ENCODE measurements around the gene STOX1. TPM values are rescaled to one million over a fixed set of nuclear protein-coding genes. Genes with fewer than 3 reads are reported as not detected.
"Not testable (repeated sequence)": the region's sequence is repeated elsewhere in the genome, so short reads cannot be mapped to it uniquely, and the experiment has no call there.

STOX1 gene
- total RNA-seq, 1 donor from 2014 or later = 8.0 TPM

- TF ChIP-seq CTCF (IDR thresholded peaks at IDR 0.05; ENCODE audit: unreplicated experiment) = peak; percentile 23
- H3K4me3 Mint-ChIP-seq (ENCODE audit: low read depth) = no peak overlapping the region
- no peaks in the 10 kb centered on the region for H3K27me3 Mint-ChIP-seq
- no peaks in the 10 kb centered on the region for H3K4me1 Mint-ChIP-seq (ENCODE audit: low read depth)
- DNase-seq (ENCODE audit: low spot score, unreplicated experiment) = no peak
- peaks cover 21% of the 10 kb centered on the region for H3K36me3 Mint-ChIP-seq (ENCODE audit: insufficient read depth)
- H3K27ac Mint-ChIP-seq = no peak overlapping the region
- H3K9me3 Mint-ChIP-seq (ENCODE audit: low read depth) = no peaks in the 10 kb centered on the region
These were observed 35.2 kb upstream of the STOX1 start for GRCh38 chr10:68792115-68792514.

GRCh38 chr10:68795886-68796532 lies 31.3 kb upstream of the STOX1 start:
- no peak for TF ChIP-seq CTCF (IDR thresholded peaks at IDR 0.05; ENCODE audit: unreplicated experiment)
- Mint-ChIP-seq H3K27me3 (no peaks in the 10 kb centered on the region), H3K36me3 (ENCODE audit: insufficient read depth) (peaks cover 15% of the 10 kb centered on the region), H3K27ac (no peak overlapping the region), H3K4me3 (ENCODE audit: low read depth) (no peak overlapping the region), H3K9me3 (ENCODE audit: low read depth) (no peaks in the 10 kb centered on the region), H3K4me1 (ENCODE audit: low read depth) (no peaks in the 10 kb centered on the region)
- no peak for DNase-seq (ENCODE audit: low spot score, unreplicated experiment)

GRCh38 chr10:68796605-68797004 lies 30.7 kb upstream of the STOX1 start:
- Mint-ChIP-seq H3K9me3 (ENCODE audit: low read depth) (no peaks in the 10 kb centered on the region), H3K27me3 (no peaks in the 10 kb centered on the region), H3K27ac (peak overlapping the region; percentile 45), H3K4me3 (ENCODE audit: low read depth) (no peak overlapping the region), H3K36me3 (ENCODE audit: insufficient read depth) (peaks cover 14% of the 10 kb centered on the region), H3K4me1 (ENCODE audit: low read depth) (no peaks in the 10 kb centered on the region)
- no peak for TF ChIP-seq CTCF (IDR thresholded peaks at IDR 0.05; ENCODE audit: unreplicated experiment)
- no peak for DNase-seq (ENCODE audit: low spot score, unreplicated experiment)

- no peak overlapping the region for H3K4me3 Mint-ChIP-seq (ENCODE audit: low read depth)
- H3K4me1 Mint-ChIP-seq (ENCODE audit: low read depth) = no peaks in the 10 kb centered on the region
- H3K36me3 Mint-ChIP-seq (ENCODE audit: insufficient read depth) = peaks cover 3% of the 10 kb centered on the region
- H3K27me3 Mint-ChIP-seq = no peaks in the 10 kb centered on the region
- TF ChIP-seq CTCF (IDR thresholded peaks at IDR 0.05; ENCODE audit: unreplicated experiment) = no peak
- H3K9me3 Mint-ChIP-seq (ENCODE audit: low read depth) = no peaks in the 10 kb centered on the region
- no peak overlapping the region for H3K27ac Mint-ChIP-seq
- DNase-seq (ENCODE audit: low spot score, unreplicated experiment) = no peak
These were observed 27.1 kb upstream of the STOX1 start for GRCh38 chr10:68800211-68800610.

GRCh38 chr10:68804692-68805091 lies 22.6 kb upstream of the STOX1 start:
- Mint-ChIP-seq H3K27me3 (no peaks in the 10 kb centered on the region), H3K4me1 (ENCODE audit: low read depth) (no peaks in the 10 kb centered on the region), H3K4me3 (ENCODE audit: low read depth) (no peak overlapping the region), H3K9me3 (ENCODE audit: low read depth) (no peaks in the 10 kb centered on the region), H3K27ac (no peak overlapping the region), H3K36me3 (ENCODE audit: insufficient read depth) (no peaks in the 10 kb centered on the region)
- DNase-seq (ENCODE audit: low spot score, unreplicated experiment) = no peak
- no peak for TF ChIP-seq CTCF (IDR thresholded peaks at IDR 0.05; ENCODE audit: unreplicated experiment)

- H3K36me3 Mint-ChIP-seq (ENCODE audit: insufficient read depth); DNase-seq (ENCODE audit: low spot score, unreplicated experiment); H3K9me3 Mint-ChIP-seq (ENCODE audit: low read depth); H3K4me3 Mint-ChIP-seq (ENCODE audit: low read depth); H3K27ac Mint-ChIP-seq; H3K27me3 Mint-ChIP-seq; H3K4me1 Mint-ChIP-seq (ENCODE audit: low read depth): not testable (repeated sequence)
These were observed 16.5 kb upstream of the STOX1 start for GRCh38 chr10:68810830-68811229.
